WERI-Rb-1 (cell line): ENCODE data around the gene RGS6.

Source experiments
- DNase-seq: peaks from one replicate; pipeline ENCODE4 v3.0.0-alpha.2; 2020
- H3K27ac ChIP-seq: fragments of 250-450 bp; sonication (Bioruptor Pico); 2 replicates; pipeline ENCODE4 v1.5.1; 2020; ENCODE audit warnings: mild to moderate bottlenecking, moderate library complexity
- H3K27me3 ChIP-seq: fragments of 250-450 bp; sonication (Bioruptor Pico); 2 replicates; pipeline ENCODE4 v1.5.1; 2021; ENCODE audit warnings: mild to moderate bottlenecking, low read depth, moderate library complexity; ENCODE audit not compliant: insufficient read depth, severe bottlenecking
- H3K36me3 ChIP-seq: fragments of 250-450 bp; sonication (Bioruptor Pico); 2 replicates; pipeline ENCODE4 v1.5.1; 2020; ENCODE audit warnings: mild to moderate bottlenecking, moderate library complexity
- H3K4me3 ChIP-seq: 2 replicates; pipeline ENCODE4 v1.5.1; 2011; ENCODE audit warnings: low read depth, mild to moderate bottlenecking, control low read depth, low read length
- H3K9me3 ChIP-seq: fragments of 250-450 bp; sonication (Bioruptor Pico); 2 replicates; pipeline ENCODE4 v1.5.1; 2021; ENCODE audit warnings: mild to moderate bottlenecking, moderate library complexity; ENCODE audit not compliant: severe bottlenecking
- CTCF ChIP-seq: IDR thresholded peaks from 2 replicates; pipeline ENCODE4 v1.5.1; 2011; ENCODE audit warnings: low read depth, mild to moderate bottlenecking, control low read depth, inconsistent platforms, low read length

The RGS6 gene

GRCh38 chr14:72049462-72049861 is 117.2 kb downstream of the RGS6 start:
- Histone ChIP-seq H3K27ac (no peak overlapping the region), H3K9me3 (no peaks in the 10 kb centered on the region), H3K4me3 (no peak overlapping the region), H3K36me3 (no peaks in the 10 kb centered on the region), H3K27me3 (no peaks in the 10 kb centered on the region)
- TF ChIP-seq CTCF: no peak
- DNase-seq: no peak

GRCh38 chr14:72052356-72052755 is 120.1 kb downstream of the RGS6 start:
- H3K9me3 ChIP-seq: no peaks in the 10 kb centered on the region
- DNase-seq: peak; percentile 61
- H3K4me3 ChIP-seq: no peak overlapping the region
- H3K27me3 ChIP-seq: no peaks in the 10 kb centered on the region
- no peak for TF ChIP-seq CTCF
- H3K36me3 ChIP-seq: no peaks in the 10 kb centered on the region
- H3K27ac ChIP-seq: peak overlapping the region; percentile 49

- Histone ChIP-seq H3K4me3 (no peak overlapping the region), H3K27ac (no peak overlapping the region), H3K9me3 (no peaks in the 10 kb centered on the region), H3K36me3 (no peaks in the 10 kb centered on the region), H3K27me3 (no peaks in the 10 kb centered on the region)
- no peak for TF ChIP-seq CTCF
- DNase-seq: no peak
Measured at GRCh38 chr14:72053651-72054050, 121.4 kb downstream of the RGS6 start.

GRCh38 chr14:72054911-72055310 is 122.7 kb downstream of the RGS6 start:
- no peak overlapping the region for H3K4me3 ChIP-seq
- no peaks in the 10 kb centered on the region for H3K36me3 ChIP-seq
- H3K27ac ChIP-seq: no peak overlapping the region
- H3K9me3 ChIP-seq: no peaks in the 10 kb centered on the region
- no peaks in the 10 kb centered on the region for H3K27me3 ChIP-seq
- no peak for DNase-seq
- TF ChIP-seq CTCF: no peak

GRCh38 chr14:72057701-72058285 is 125.6 kb downstream of the RGS6 start:
- Histone ChIP-seq H3K9me3 (no peaks in the 10 kb centered on the region), H3K27me3 (no peaks in the 10 kb centered on the region), H3K4me3 (no peak overlapping the region), H3K36me3 (no peaks in the 10 kb centered on the region), H3K27ac (no peak overlapping the region)
- TF ChIP-seq CTCF: no peak
- no peak for DNase-seq

GRCh38 chr14:72060460-72060859 is 128.2 kb downstream of the RGS6 start:
- Histone ChIP-seq H3K9me3 (no peaks in the 10 kb centered on the region), H3K27ac (no peak overlapping the region), H3K36me3 (no peaks in the 10 kb centered on the region), H3K4me3 (no peak overlapping the region), H3K27me3 (no peaks in the 10 kb centered on the region)
- no peak for TF ChIP-seq CTCF
- no peak for DNase-seq
